ENCODE measurements around the gene ZDHHC5.

DNA sequence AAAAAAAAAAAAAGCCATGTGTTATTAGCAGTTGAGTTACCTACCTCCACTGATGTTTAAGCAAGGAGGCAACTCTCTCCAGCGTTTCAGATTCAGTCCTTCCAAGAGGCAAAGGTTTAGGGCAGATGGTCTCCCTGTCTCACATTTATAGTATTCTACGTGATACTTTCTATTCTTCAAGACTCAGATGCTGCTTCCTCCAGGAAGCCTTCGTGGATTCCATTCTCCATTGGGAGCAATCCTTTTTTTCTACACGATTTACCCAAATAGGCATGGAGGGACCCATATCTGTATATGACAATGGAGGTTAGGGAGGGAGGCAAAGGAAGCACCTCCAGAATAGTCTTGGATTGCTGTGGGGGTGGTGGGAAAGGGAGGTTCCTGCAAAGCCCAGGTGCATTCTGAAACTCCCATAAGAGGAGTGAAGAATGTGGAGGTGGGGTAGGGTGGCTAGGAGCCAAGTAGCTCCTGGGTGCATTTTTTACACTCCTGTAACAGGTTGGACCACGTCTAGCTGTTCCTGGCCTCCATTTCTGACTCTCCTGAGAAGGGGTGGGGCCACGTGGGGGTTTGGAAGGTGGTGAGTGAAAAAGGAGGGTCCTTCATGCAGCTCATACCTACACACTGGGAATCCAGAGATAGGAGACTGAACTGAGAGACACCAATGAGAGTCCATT lies 34.4 kb upstream of the ZDHHC5 start:
- TF ChIP-seq CTCF (IDR thresholded peaks at IDR 0.05; ENCODE audit: low read depth, low read length) = no peak
- no peak for TF ChIP-seq POLR2A (IDR thresholded peaks at IDR 0.05; ENCODE audit: extremely low read depth, insufficient read length)
- TF ChIP-seq, protein P1, sequence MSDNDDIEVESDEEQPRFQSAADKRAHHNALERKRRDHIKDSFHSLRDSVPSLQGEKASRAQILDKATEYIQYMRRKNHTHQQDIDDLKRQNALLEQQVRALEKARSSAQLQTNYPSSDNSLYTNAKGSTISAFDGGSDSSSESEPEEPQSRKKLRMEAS (IDR thresholded peaks at IDR 0.05; ENCODE audit: low read depth, low read length) = no peak
- TF ChIP-seq MYC (IDR thresholded peaks at IDR 0.05; ENCODE audit: low read depth, low read length) = no peak
